MCF 10A (cell line): ENCODE data around the gene HNRNPA0. TPM values are rescaled to one million over a fixed set of nuclear protein-coding genes. Genes with fewer than 3 reads are reported as not detected.

Experiments
- BruUV-seq: library from RNA; stranded (reverse); fragments of 400-500 nt; replicated peaks from 2 replicates; lab custom pipeline; 2021; lab: Mats Ljungman, UMichigan
- CTCF ChIA-PET: fragments of 300-600 bp; sonication (Branson Sonifier 250); formaldehyde crosslinking; extraction: SDS; loops from one replicate; lab custom pipeline; 2021; ENCODE audit warnings: antibody characterized with exemption, inconsistent platforms; lab: Yijun Ruan, JAX
- POLR2A ChIA-PET: fragments of 300-600, 350-650 bp; sonication (Branson Sonifier 250); formaldehyde crosslinking; extraction: SDS; loops from one replicate; lab custom pipeline; 2020; ENCODE audit warnings: antibody characterized with exemption, inconsistent platforms; lab: Yijun Ruan, JAX
- DNase-seq: peaks from one replicate; pipeline ENCODE4 v3.0.0-alpha.2; 2018; ENCODE audit not compliant: unreplicated experiment
- H3K27ac Mint-ChIP-seq: one replicate; pipeline ENCODE4 v1.8.0; 2022; ENCODE audit warnings: mild to moderate bottlenecking, low read depth, mixed read lengths; ENCODE audit not compliant: unreplicated experiment
- H3K27me3 Mint-ChIP-seq: one replicate; pipeline ENCODE4 v1.8.0; 2022; ENCODE audit warnings: mixed read lengths; ENCODE audit not compliant: insufficient read depth, unreplicated experiment
- H3K36me3 Mint-ChIP-seq: one replicate; pipeline ENCODE4 v1.8.0; 2022; ENCODE audit warnings: mild to moderate bottlenecking, moderate library complexity, mixed read lengths; ENCODE audit not compliant: insufficient read depth, unreplicated experiment
- H3K4me1 Mint-ChIP-seq: one replicate; pipeline ENCODE4 v1.8.0; 2022; ENCODE audit warnings: mixed read lengths; ENCODE audit not compliant: insufficient read depth, unreplicated experiment
- H3K4me3 Mint-ChIP-seq: one replicate; pipeline ENCODE4 v1.8.0; 2022; ENCODE audit warnings: mild to moderate bottlenecking, moderate library complexity, mixed read lengths; ENCODE audit not compliant: unreplicated experiment
- H3K9me3 Mint-ChIP-seq: one replicate; pipeline ENCODE4 v1.8.0; 2022; ENCODE audit warnings: mixed read lengths; ENCODE audit not compliant: unreplicated experiment
- intact Hi-C: fragments of 100-400 bp; cut with micrococcal nuclease; formaldehyde crosslinking; loops from 2 replicates; pipeline ENCODE4 v1.14.1; 2022
- total RNA-seq: library from RNA; stranded (reverse); gene quantifications from 2 replicates; pipeline ENCODE4 v1.2.3, GENCODE V29; 2022
- TF ChIP-seq, protein P1 (sequence below): fragments of 200-600 bp; IDR thresholded peaks from one replicate; pipeline ENCODE4 v1.8.0; 2022; ENCODE audit warnings: antibody characterized with exemption, mild to moderate bottlenecking; ENCODE audit not compliant: unreplicated experiment

HNRNPA0 gene
- total RNA-seq, 1 experiment from 2014 or later: 30.8 TPM

DNA sequence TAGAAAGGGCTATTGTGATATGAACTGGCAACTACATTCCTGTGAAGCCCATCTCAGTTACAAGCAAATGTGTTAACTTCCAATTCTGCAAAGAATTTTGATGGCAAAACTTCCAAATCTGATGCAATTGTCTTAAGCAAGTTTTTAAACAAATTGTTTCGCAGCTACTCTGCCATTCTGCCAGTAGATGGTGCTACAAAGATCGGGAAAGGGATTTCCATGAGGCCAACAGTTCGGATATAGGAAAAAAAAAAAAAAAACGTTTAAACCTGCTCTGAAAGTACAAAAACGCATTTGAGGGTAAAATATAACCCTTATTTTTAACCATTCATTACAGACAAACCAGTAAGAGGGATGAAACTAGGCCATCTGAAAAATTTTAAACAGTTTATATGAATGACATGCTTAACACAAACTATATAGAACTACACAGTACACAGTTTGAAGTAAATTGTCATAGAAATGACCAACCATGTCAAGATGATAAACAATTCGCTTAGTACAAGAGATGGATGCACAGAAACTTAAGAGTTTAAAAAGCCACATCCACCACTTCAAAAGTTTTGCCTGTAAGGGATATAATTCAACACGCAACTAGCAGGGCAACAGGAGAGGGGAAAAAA, 2.2 kb downstream of the HNRNPA0 start:
- BruUV-seq: no TSS peak
- H3K27me3 Mint-ChIP-seq: no peaks in the 10 kb centered on the region
- H3K4me1 Mint-ChIP-seq: peaks cover 15% of the 10 kb centered on the region
- peak overlapping the region; percentile 87 for H3K4me3 Mint-ChIP-seq
- peaks cover 39% of the 10 kb centered on the region for H3K36me3 Mint-ChIP-seq
- TF ChIP-seq, protein P1, sequence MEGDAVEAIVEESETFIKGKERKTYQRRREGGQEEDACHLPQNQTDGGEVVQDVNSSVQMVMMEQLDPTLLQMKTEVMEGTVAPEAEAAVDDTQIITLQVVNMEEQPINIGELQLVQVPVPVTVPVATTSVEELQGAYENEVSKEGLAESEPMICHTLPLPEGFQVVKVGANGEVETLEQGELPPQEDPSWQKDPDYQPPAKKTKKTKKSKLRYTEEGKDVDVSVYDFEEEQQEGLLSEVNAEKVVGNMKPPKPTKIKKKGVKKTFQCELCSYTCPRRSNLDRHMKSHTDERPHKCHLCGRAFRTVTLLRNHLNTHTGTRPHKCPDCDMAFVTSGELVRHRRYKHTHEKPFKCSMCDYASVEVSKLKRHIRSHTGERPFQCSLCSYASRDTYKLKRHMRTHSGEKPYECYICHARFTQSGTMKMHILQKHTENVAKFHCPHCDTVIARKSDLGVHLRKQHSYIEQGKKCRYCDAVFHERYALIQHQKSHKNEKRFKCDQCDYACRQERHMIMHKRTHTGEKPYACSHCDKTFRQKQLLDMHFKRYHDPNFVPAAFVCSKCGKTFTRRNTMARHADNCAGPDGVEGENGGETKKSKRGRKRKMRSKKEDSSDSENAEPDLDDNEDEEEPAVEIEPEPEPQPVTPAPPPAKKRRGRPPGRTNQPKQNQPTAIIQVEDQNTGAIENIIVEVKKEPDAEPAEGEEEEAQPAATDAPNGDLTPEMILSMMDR: peak; percentile 84
- peak; percentile 86 for DNase-seq
- ChIA-PET CTCF (interaction anchor here (0.7 to 16.9 kb wide), 26 partner anchors 8 to 1613 kb away, joined by 3 to 690 read pairs (median 5); partner anchors contain the start of gene KLHL3), POLR2A (interaction anchor here (0.6 to 1.5 kb wide), 11 partner anchors 10 to 281 kb away, joined by 3 to 10 read pairs (median 3); partner anchors contain the start of gene FAM13B)
- peak overlapping the region; percentile 99 for H3K27ac Mint-ChIP-seq
- intact Hi-C loops: loop anchor here (1.0 to 5.0 kb wide), 3 partner anchors 70 to 585 kb away; partner anchors contain the start of genes FAM13B and FAM53C
- H3K9me3 Mint-ChIP-seq: no peaks in the 10 kb centered on the region

DNA sequence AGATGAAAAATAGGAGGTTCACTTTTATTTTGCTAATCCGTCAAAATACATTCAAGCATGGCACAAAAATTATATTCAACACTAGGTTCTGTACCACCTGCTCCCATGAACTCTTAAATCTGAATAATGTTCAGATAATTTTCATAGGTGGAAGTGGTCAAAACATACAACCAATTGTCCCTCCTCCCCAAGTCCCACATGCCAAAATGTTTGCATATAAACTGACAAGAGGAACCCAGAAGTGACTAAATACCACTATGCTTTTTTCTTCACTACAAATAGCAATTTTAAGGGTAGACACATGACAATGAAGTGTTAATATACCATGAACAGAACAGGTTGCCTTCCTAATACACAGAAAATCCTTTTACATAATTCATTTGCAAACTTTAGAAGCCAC, 3.7 kb downstream of the HNRNPA0 start:
- no peak overlapping the region for H3K27ac Mint-ChIP-seq
- no peaks in the 10 kb centered on the region for H3K27me3 Mint-ChIP-seq
- TF ChIP-seq, protein P1: no peak
- peak overlapping the region; percentile 32 for H3K4me3 Mint-ChIP-seq
- no peaks in the 10 kb centered on the region for H3K9me3 Mint-ChIP-seq
- no TSS peak for BruUV-seq
- POLR2A ChIA-PET: interaction anchor here (1.5 kb wide), 1 partner anchor 8 kb away, joined by 5 read pairs; no protein-coding TSS in a partner anchor
- peaks cover 15% of the 10 kb centered on the region for H3K4me1 Mint-ChIP-seq
- H3K36me3 Mint-ChIP-seq: peaks cover 39% of the 10 kb centered on the region
- intact Hi-C loops: loop anchor here (5.0 kb wide), 2 partner anchors 282 to 587 kb away; partner anchors contain the start of genes FAM13B and FAM53C
- CTCF ChIA-PET: interaction anchor here (0.6 to 16.9 kb wide), 9 partner anchors 9 to 319 kb away, joined by 3 to 690 read pairs (median 6); no protein-coding TSS in a partner anchor
- no peak for DNase-seq

DNA sequence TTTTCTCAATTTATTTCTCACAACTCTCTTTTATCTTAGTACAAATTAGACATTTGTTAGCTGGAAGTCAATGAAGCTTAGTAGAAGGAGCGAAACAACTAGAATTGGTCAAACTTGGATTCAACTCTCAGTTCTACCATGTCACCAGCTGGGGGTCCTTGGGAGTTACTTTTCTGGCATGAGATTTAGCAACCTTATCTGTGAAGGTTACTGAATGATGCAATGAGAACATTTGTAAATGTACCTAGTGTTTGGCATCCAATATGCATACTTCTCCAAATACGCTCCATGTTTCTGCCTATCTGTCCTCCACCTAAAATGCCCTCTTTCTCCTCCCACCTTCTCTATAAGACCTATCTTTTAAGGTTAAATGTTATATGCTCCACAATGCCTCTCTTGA, 6.3 kb downstream of the HNRNPA0 start:
- Mint-ChIP-seq H3K4me1 (peaks cover 15% of the 10 kb centered on the region), H3K27ac (no peak overlapping the region), H3K4me3 (no peak overlapping the region), H3K36me3 (peaks cover 27% of the 10 kb centered on the region), H3K9me3 (no peaks in the 10 kb centered on the region), H3K27me3 (no peaks in the 10 kb centered on the region)
- ChIA-PET CTCF (interaction anchor here (0.7 to 16.9 kb wide), 5 partner anchors 75 to 428 kb away, joined by 3 to 690 read pairs (median 3); no protein-coding TSS in a partner anchor), POLR2A (interaction anchor here (1.3 kb wide), 1 partner anchor 125 kb away, joined by 5 read pairs; no protein-coding TSS in a partner anchor)
- intact Hi-C loops: no loop called here
- TF ChIP-seq, protein P1: no peak
- no peak for DNase-seq
- no TSS peak for BruUV-seq

DNA sequence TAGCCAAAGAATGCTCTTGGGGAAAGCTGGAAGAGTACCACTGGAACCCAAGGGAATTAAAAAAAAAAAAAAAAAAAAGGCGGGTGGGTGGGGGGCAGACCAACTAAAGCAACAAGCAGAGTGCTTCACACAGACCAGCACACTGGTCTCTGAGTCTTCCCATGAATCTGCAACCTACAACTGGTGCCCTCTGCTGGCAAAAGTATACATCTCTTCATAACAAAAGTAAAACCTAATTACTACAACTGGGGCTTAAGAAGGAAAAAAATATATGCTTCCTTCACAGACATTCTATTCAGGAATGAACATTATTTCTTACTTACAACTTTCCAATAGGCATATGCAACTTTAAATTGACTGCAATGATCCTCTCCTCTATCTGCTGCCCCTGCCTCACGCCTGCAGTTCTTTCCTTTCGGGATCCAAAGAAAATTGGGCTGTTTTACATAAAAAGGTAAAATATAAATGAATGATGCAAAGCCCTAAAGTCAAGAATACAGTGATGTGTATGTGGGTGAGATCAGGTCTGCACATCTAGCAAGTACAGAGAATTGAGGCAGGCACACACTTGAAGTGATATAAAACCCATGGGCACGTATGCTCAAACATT, 11.0 kb downstream of the HNRNPA0 start:
- H3K9me3 Mint-ChIP-seq: no peaks in the 10 kb centered on the region
- no peak overlapping the region for H3K4me3 Mint-ChIP-seq
- H3K36me3 Mint-ChIP-seq: no peaks in the 10 kb centered on the region
- H3K4me1 Mint-ChIP-seq: no peaks in the 10 kb centered on the region
- intact Hi-C loops: loop anchor here (1.0 to 2.0 kb wide), 4 partner anchors 83 to 940 kb away; no protein-coding TSS in a partner anchor
- DNase-seq: peak; percentile 91
- BruUV-seq: no TSS peak
- TF ChIP-seq, protein P1: peak; percentile 62
- H3K27me3 Mint-ChIP-seq: no peaks in the 10 kb centered on the region
- ChIA-PET POLR2A (interaction anchor here (0.9 to 2.5 kb wide), 7 partner anchors 8 to 116 kb away, joined by 3 to 19 read pairs (median 5); no protein-coding TSS in a partner anchor), CTCF (interaction anchor here (0.6 to 16.9 kb wide), 67 partner anchors 7 to 1716 kb away, joined by 3 to 690 read pairs (median 5); partner anchors contain the start of gene HNRNPA0)
- no peak overlapping the region for H3K27ac Mint-ChIP-seq
